ENCODE results near the gene ZNF558.
A peak's percentile ranks its signal among the peaks of the same experiment; 100 is the strongest.

ZNF558 gene

DNA sequence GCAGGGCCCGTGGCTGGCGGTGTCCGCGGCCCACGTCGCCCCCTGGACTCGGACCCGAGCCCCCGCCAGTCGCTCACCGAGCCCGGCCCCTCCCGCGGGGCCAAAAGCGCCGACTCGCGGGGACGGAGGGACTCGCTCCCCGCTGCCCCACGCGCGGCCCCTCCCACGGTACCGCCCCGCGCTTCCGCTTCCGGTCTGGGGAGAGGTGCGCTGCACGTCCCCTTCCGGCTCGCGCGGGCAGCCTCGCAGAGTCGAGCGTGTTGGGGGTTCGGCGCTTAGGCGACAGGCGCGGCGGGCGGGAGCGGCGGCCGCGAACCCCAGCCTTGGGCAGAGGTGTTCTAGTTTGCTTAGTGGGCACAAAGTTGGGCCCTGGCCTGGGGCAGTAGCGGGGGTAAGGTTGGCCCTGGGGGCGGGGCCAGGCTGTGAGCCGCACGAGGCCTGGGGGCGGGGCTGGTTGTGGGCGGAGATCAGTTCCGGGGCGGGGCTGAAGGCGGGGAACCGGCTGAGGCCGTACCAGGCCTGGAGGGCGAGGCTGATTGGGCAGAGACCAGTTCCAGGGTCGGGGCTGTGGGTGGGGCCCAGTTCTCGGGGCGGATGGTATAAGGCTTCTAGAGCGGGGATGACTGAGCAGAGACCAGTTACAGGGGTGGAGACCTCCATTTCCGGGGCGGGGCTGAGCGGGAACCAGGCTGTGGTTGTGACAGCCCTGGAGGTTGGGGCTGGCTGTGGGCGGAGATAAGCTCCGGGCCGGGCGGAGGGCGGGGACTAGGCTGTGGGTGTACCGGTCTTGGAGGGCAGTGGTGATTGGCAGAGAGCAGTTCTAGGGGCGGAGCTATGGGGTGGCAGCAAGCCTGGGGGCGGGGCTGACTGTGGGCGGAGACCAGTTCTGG, at the start of gene ZNF558, which contains the start of gene MBD3L1:
Gene ZNF558 (minus strand): TSS at position 173 of the 890 bp plus-strand sequence. CDS start 9,645 bp downstream, outside the sequence.
Gene MBD3L1 (plus strand): TSS at position 246 of the 890 bp plus-strand sequence. CDS start 10,302 bp downstream, outside the sequence.
- peaks cover 8% of the 10 kb centered on the region for H3K4me1 ChIP-seq (ENCODE audit: insufficient read depth, low read length)
- peak within 1 kb of the TSS; percentile 79 for H3K9ac ChIP-seq (ENCODE audit: low read length)
- no peaks in the 10 kb centered on the region for H3K9me3 ChIP-seq (ENCODE audit: low read length)
- H3K36me3 ChIP-seq (ENCODE audit: insufficient read depth, low read length) = peaks cover 4% of the 10 kb centered on the region
- peak within 1 kb of the TSS; percentile 72 to 75 for H3K4me3 ChIP-seq (ENCODE audit: low read depth in 1 of 2, low read length in 2 of 2)
- H3K27ac ChIP-seq (ENCODE audit: low read depth, low read length) = peak within 1 kb of the TSS; percentile 95
- H3K27me3 ChIP-seq (ENCODE audit: control insufficient read depth in 1 of 2, insufficient read depth in 2 of 2, low read length in 2 of 2) = no peaks in the 10 kb centered on the region

DNA sequence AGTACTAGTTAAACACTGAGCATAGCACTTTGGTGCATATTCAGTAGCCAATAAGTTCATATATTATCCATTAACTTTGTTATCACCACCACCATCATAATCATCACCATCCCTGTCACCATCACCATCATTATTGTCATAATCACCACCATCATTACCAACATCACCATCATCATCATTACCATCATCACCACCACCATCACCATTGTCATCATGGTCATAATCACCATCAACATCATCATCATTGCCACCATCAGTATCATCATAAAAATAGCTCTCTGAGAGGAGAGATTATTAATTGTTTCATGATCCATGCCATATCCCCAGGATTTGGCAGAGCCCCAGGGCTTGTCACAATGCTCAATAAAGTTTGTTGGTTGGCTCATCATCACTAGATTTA, 49.4 kb upstream of the ZNF558 start:
- Histone ChIP-seq H3K36me3 (ENCODE audit: insufficient read depth, low read length) (no peaks in the 10 kb centered on the region), H3K4me3 (ENCODE audit: low read depth in 1 of 2, low read length in 2 of 2) (no peak overlapping the region), H3K4me1 (ENCODE audit: insufficient read depth, low read length) (no peaks in the 10 kb centered on the region), H3K9me3 (ENCODE audit: low read length) (no peaks in the 10 kb centered on the region), H3K27me3 (ENCODE audit: control insufficient read depth in 1 of 2, insufficient read depth in 2 of 2, low read length in 2 of 2) (no peaks in the 10 kb centered on the region), H3K9ac (ENCODE audit: low read length) (no peak overlapping the region), H3K27ac (ENCODE audit: low read depth, low read length) (no peak overlapping the region)

DNA sequence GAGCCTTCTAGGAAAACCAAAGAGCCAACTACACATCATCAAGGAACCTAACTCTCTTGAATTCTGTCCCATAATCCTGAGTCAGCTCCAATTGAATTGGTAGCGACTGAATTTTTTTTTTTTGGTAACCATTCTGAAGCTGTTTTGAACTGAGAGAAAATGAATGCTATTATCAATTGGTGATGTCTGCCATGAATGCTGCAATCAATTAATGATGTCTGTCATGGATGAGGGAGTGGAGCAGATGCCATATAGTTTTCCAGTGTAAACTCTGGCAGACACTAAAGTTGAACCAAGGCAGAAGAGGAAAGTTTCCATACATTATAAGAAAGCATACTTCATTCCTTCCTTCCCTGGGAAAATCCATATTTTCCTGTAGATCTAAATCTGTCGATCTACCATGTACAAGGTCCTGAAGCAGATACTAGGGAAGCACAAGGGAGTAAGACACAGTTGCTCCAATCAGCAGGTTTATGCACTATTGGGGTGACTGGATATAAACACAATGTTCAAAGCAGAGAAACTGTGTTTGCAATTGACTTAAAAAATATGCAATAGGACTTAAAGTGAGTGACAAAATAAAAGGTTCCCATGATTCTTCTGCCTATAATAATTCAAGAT, 48.9 kb upstream of the ZNF558 start:
- Histone ChIP-seq H3K27ac (ENCODE audit: low read depth, low read length) (no peak overlapping the region), H3K4me1 (ENCODE audit: insufficient read depth, low read length) (no peaks in the 10 kb centered on the region), H3K9ac (ENCODE audit: low read length) (no peak overlapping the region), H3K36me3 (ENCODE audit: insufficient read depth, low read length) (no peaks in the 10 kb centered on the region), H3K9me3 (ENCODE audit: low read length) (no peaks in the 10 kb centered on the region), H3K27me3 (ENCODE audit: control insufficient read depth in 1 of 2, insufficient read depth in 2 of 2, low read length in 2 of 2) (no peaks in the 10 kb centered on the region), H3K4me3 (ENCODE audit: low read depth in 1 of 2, low read length in 2 of 2) (no peak overlapping the region)

DNA sequence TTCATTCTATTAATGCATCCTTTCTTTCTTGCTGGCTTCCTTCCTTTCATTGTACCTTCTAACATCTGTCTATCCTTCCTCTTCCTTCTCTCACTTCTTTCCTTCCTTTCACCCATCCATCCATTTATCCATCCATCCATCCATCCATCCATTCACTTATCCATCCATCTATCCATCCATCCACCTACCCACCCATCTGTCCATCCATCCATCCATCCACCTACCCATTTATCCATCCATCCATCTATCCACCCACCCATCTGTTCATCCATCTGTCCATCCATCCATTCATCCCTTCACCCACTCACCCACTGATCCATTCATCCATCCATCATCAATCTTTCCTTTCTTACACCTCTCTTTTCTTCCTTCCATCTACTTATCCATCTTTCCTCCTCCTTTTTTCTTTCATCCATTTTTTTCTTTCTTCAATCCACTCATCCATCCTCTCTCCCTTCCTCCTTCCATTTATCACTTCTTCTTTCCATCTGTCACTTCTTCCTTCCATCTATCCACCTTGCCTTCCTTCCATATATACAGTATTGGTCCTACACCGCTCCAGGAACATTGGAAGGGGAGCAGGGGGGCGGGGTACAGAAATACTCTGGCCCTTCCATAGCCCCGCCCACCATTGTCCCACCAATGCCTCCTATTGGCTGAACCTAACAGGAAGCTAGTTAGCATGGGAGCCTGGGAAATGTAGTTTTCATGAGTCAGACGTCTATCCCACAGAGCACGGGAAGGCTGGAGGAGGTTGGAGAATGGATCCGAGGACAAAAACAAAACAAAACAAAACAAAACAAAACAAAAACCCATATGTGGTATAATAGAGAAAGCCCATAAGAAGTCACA, 46.0 kb upstream of the ZNF558 start:
- Histone ChIP-seq H3K27ac (ENCODE audit: low read depth, low read length) (no peak overlapping the region), H3K9me3 (ENCODE audit: low read length) (no peaks in the 10 kb centered on the region), H3K27me3 (ENCODE audit: control insufficient read depth in 1 of 2, insufficient read depth in 2 of 2, low read length in 2 of 2) (no peaks in the 10 kb centered on the region), H3K36me3 (ENCODE audit: insufficient read depth, low read length) (no peaks in the 10 kb centered on the region), H3K9ac (ENCODE audit: low read length) (no peak overlapping the region), H3K4me1 (ENCODE audit: insufficient read depth, low read length) (no peaks in the 10 kb centered on the region), H3K4me3 (ENCODE audit: low read depth in 1 of 2, low read length in 2 of 2) (no peak overlapping the region)

DNA sequence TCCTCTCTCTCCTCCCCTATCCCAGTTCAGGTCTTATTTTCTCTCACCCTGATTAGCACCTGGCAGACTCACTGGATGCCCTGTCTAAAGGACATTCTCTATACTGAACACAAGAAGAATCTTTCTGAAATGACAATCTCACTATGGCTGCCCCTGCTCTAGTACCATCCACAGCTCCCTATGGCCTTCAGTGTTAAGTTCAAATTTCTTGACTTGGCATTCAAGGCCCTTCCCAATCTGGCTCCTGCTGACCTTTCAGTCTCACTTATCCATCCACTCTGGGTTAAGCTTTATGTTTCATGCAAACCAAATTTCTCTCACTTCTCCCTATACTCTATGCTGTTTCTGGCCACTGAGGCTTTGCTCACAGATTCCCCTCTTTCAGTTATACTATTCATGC, 34.2 kb upstream of the ZNF558 start:
- H3K4me3 ChIP-seq (ENCODE audit: low read depth in 1 of 2, low read length in 2 of 2) = no peak overlapping the region
- no peaks in the 10 kb centered on the region for H3K4me1 ChIP-seq (ENCODE audit: insufficient read depth, low read length)
- no peak overlapping the region for H3K27ac ChIP-seq (ENCODE audit: low read depth, low read length)
- H3K36me3 ChIP-seq (ENCODE audit: insufficient read depth, low read length) = no peaks in the 10 kb centered on the region
- no peaks in the 10 kb centered on the region for H3K9me3 ChIP-seq (ENCODE audit: low read length)
- no peaks in the 10 kb centered on the region for H3K27me3 ChIP-seq (ENCODE audit: control insufficient read depth in 1 of 2, insufficient read depth in 2 of 2, low read length in 2 of 2)
- no peak overlapping the region for H3K9ac ChIP-seq (ENCODE audit: low read length)

DNA sequence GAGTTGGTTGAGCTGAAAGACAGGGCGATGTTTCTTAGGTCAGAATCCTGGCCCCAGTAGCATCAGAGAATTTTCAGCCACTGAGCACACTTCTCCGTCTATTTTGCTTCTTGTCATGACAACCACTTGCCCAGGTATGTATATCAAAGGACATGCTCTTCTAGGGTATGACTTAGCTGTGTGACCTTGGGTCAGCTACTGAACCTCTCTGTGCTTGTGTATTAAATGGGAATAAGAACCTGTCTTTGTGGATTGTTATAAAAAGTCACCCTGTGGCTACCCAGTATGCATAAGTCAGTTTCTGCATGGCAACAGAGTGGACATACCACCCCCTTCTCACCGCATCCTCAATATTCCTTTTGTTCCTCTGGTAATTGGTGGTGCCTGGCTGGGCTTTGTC, 26.2 kb upstream of the ZNF558 start:
- H3K27ac ChIP-seq (ENCODE audit: low read depth, low read length) = no peak overlapping the region
- no peaks in the 10 kb centered on the region for H3K36me3 ChIP-seq (ENCODE audit: insufficient read depth, low read length)
- no peaks in the 10 kb centered on the region for H3K9me3 ChIP-seq (ENCODE audit: low read length)
- H3K4me3 ChIP-seq (ENCODE audit: low read depth in 1 of 2, low read length in 2 of 2) = no peak overlapping the region
- no peaks in the 10 kb centered on the region for H3K27me3 ChIP-seq (ENCODE audit: control insufficient read depth in 1 of 2, insufficient read depth in 2 of 2, low read length in 2 of 2)
- H3K4me1 ChIP-seq (ENCODE audit: insufficient read depth, low read length) = no peaks in the 10 kb centered on the region
- H3K9ac ChIP-seq (ENCODE audit: low read length) = no peak overlapping the region

DNA sequence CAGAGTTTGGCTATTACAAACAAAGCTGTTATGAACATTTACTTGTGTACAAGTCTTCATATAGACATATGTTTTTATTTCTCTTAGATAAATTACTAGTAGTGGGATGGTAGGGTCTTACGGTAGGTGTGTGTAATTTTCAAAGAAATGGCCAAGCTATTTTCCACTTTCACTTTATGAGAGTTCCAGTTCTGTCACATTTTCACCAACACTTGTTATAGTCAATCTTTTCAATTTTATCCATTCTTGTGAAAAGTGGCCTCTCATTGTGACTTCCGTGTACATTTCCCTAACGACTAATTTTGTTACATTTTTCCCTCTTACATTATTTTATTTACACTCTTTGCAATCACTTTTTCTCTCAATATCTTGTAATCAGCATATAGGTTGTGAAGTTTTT, 18.4 kb upstream of the ZNF558 start:
- Histone ChIP-seq H3K36me3 (ENCODE audit: insufficient read depth, low read length) (no peaks in the 10 kb centered on the region), H3K4me3 (ENCODE audit: low read depth in 1 of 2, low read length in 2 of 2) (no peak overlapping the region), H3K9ac (ENCODE audit: low read length) (no peak overlapping the region), H3K9me3 (ENCODE audit: low read length) (no peaks in the 10 kb centered on the region), H3K27me3 (ENCODE audit: control insufficient read depth in 1 of 2, insufficient read depth in 2 of 2, low read length in 2 of 2) (no peaks in the 10 kb centered on the region), H3K27ac (ENCODE audit: low read depth, low read length) (no peak overlapping the region), H3K4me1 (ENCODE audit: insufficient read depth, low read length) (no peaks in the 10 kb centered on the region)

DNA sequence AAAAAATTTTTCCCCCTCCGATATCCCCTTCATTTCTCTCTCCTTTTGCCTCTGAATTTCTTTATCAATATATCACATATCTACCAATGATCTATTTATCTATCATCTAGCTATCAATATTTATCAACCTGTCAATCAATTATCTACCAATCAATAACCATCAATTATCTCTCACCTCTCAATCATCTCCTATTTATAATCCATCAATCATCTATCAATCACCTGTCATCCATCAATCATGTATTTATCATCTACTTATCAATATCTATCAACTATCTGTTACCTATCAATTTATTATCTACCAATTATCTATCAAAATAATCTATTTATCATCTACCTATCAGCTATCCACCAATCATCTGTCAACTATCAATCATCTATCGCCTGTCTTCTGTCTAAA, 17.1 kb upstream of the ZNF558 start:
- no peaks in the 10 kb centered on the region for H3K36me3 ChIP-seq (ENCODE audit: insufficient read depth, low read length)
- H3K27ac ChIP-seq (ENCODE audit: low read depth, low read length) = no peak overlapping the region
- no peaks in the 10 kb centered on the region for H3K4me1 ChIP-seq (ENCODE audit: insufficient read depth, low read length)
- H3K9me3 ChIP-seq (ENCODE audit: low read length) = no peaks in the 10 kb centered on the region
- H3K9ac ChIP-seq (ENCODE audit: low read length) = no peak overlapping the region
- H3K27me3 ChIP-seq (ENCODE audit: control insufficient read depth in 1 of 2, insufficient read depth in 2 of 2, low read length in 2 of 2) = no peaks in the 10 kb centered on the region
- H3K4me3 ChIP-seq (ENCODE audit: low read depth in 1 of 2, low read length in 2 of 2) = no peak overlapping the region

DNA sequence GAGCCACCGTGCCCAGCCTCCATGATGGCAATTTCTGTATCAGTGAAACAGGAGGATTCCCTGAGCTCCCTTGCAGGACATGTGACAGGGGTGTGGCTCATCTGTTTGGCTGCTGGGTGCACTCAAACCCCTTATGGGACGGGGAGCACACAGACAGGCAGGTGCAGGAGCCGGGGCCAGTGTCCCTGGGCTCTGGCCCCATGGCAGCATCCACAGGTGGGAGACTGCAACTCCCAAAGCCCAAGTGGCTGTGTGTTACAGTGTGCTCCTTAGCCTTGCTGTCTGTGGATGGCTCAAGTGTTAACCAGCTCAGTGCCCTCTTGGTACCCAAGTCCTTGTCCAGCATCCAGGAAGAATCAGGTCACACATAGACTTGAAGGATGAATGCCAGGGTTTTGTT, 14.7 kb upstream of the ZNF558 start:
- no peaks in the 10 kb centered on the region for H3K4me1 ChIP-seq (ENCODE audit: insufficient read depth, low read length)

DNA sequence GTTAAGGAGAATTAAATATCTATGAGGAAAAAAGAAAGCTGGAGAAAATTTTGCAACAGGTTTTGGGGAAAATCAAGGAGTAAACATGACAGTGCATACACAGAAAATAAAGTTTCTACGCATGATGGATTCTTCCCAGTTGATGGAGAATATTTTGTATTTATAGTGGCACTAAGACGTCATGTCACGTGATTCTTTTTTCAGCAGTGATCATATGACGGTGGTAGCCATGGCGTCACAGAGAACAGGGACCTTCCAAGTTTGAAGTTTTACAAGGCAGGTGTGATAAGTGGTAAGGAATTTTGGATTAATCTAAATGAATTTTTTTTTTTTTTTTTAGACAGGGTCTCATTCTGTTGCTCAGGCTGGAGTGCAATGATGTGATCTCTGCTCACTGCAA, 8.6 kb upstream of the ZNF558 start:
- no peaks in the 10 kb centered on the region for H3K4me1 ChIP-seq (ENCODE audit: insufficient read depth, low read length)
- H3K4me3 ChIP-seq (ENCODE audit: low read depth in 1 of 2, low read length in 2 of 2) = no peak overlapping the region
- H3K9ac ChIP-seq (ENCODE audit: low read length) = no peak overlapping the region
- H3K36me3 ChIP-seq (ENCODE audit: insufficient read depth, low read length) = no peaks in the 10 kb centered on the region
- H3K9me3 ChIP-seq (ENCODE audit: low read length) = no peaks in the 10 kb centered on the region
- no peak overlapping the region for H3K27ac ChIP-seq (ENCODE audit: low read depth, low read length)
- H3K27me3 ChIP-seq (ENCODE audit: control insufficient read depth in 1 of 2, insufficient read depth in 2 of 2, low read length in 2 of 2) = no peaks in the 10 kb centered on the region

More for the DNA sequence above, 14.7 kb upstream of the ZNF558 start:
- no peaks in the 10 kb centered on the region for H3K36me3 ChIP-seq (ENCODE audit: insufficient read depth, low read length)
- H3K9me3 ChIP-seq (ENCODE audit: low read length) = no peaks in the 10 kb centered on the region
- H3K27ac ChIP-seq (ENCODE audit: low read depth, low read length) = no peak overlapping the region
- H3K4me3 ChIP-seq (ENCODE audit: low read depth in 1 of 2, low read length in 2 of 2) = no peak overlapping the region
- no peaks in the 10 kb centered on the region for H3K27me3 ChIP-seq (ENCODE audit: control insufficient read depth in 1 of 2, insufficient read depth in 2 of 2, low read length in 2 of 2)
- H3K9ac ChIP-seq (ENCODE audit: low read length) = no peak overlapping the region

DNA sequence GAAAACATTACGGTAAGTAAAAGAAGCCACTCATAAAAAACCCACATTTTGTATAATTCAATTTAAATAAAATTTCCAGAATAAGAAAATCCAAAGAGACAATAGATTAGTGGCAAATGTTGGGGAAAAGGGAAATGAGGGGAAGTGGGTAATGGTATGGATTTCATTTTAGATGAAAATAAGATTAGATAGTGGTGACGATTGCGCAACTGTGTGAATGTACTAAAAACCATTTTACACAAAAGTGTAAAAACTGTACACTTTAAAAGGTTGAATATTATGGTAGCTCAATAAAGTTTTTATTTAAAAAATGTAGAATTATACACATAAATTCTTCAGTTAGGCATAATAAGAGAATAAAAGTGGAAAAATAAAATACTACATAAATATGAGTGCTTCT, 3.8 kb upstream of the ZNF558 start:
- Histone ChIP-seq H3K36me3 (ENCODE audit: insufficient read depth, low read length) (no peaks in the 10 kb centered on the region), H3K27ac (ENCODE audit: low read depth, low read length) (no peak overlapping the region), H3K4me1 (ENCODE audit: insufficient read depth, low read length) (peaks cover 8% of the 10 kb centered on the region), H3K4me3 (ENCODE audit: low read depth in 1 of 2, low read length in 2 of 2) (no peak overlapping the region), H3K27me3 (ENCODE audit: control insufficient read depth in 1 of 2, insufficient read depth in 2 of 2, low read length in 2 of 2) (no peaks in the 10 kb centered on the region), H3K9me3 (ENCODE audit: low read length) (no peaks in the 10 kb centered on the region), H3K9ac (ENCODE audit: low read length) (no peak overlapping the region)
